ENCODE measurements around the gene OBSCN. TPM values are rescaled to one million over a fixed set of nuclear protein-coding genes. Genes with fewer than 3 reads are reported as not detected.
A peak's percentile ranks its signal among the peaks of the same experiment; 100 is the strongest.

Gene OBSCN
- total RNA-seq, 2 experiments from 2014 or later, result 12.3 to 14.4 TPM

DNA sequence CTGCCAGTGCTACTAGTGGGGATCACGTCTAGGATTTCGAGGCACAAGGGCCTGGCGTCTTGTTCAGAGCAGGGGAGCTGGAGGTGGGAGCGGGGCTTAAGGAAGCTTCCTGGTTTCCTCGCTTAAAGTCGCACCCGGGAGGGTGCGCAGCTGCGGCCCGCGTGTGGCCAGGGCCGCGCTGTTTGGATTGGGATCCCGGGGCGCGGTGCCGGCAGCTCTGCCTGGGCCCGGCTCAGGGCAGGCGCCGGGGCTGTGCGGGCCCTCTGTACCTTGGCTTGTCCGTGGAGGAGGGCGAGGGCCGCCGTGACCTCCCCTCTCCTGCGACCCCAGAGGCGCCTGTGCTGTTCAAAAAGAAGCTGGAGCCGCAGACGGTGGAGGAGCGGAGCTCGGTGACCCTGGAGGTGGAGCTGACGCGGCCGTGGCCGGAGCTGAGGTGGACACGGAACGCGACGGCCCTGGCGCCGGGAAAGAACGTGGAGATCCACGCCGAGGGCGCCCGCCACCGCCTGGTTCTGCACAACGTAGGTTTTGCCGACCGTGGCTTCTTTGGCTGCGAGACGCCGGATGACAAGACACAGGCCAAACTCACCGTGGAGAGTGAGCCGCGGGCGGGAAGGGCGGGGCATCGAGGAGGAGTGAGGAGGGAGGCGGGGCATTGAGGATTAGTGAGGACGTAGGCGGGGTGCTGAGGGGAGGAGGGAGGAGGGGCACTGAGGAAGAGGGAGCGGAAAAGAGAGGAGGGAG, 67.8 kb downstream of the OBSCN start:
- Mint-ChIP-seq H3K4me3 (peak overlapping the region; percentile 71), H3K9me3 (ENCODE audit: insufficient read depth) (no peaks in the 10 kb centered on the region), H3K27ac (peak overlapping the region; percentile 60), H3K27me3 (ENCODE audit: low read depth) (no peaks in the 10 kb centered on the region), H3K4me1 (ENCODE audit: low read depth) (peaks cover 10% of the 10 kb centered on the region), H3K36me3 (ENCODE audit: low read depth) (no peaks in the 10 kb centered on the region)
- peak; percentile 95 for ATAC-seq
- DNase-seq, result peak; percentile 96
- ChIA-PET CTCF (interaction anchor here (0.6 kb wide), 1 partner anchor 109 kb away, joined by 3 read pairs; no protein-coding TSS in a partner anchor), POLR2A (interaction anchor here (0.7 to 1.1 kb wide), 2 partner anchors 130 to 182 kb away, joined by 3 read pairs; a partner anchor contains a TSS)

DNA sequence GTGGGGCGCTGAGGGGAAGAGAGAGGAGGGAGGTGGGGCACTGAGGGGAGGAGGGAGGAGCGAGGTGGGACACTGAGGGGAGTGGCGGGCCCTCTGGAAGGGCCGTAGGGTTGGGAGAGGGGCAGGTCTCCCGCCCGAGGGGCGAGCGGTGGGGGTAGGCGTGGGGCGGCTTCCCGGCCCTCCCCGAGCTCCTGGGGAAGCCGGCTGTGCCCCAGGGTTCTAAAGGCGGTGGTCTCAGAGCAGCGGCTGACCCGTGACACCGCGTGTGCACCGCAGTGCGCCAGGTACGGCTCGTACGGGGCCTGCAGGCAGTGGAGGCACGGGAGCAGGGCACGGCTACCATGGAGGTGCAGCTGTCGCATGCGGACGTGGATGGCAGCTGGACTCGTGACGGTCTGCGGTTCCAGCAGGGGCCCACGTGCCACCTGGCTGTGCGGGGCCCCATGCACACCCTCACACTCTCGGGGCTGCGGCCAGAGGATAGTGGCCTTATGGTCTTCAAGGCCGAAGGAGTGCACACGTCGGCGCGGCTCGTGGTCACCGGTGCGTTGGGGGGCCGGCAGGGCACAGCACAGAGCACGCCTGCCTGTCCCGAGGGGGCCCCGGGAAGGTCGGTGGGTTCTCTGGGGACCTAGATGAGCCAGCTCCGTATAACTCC, 68.5 kb downstream of the OBSCN start:
- no peaks in the 10 kb centered on the region for H3K9me3 Mint-ChIP-seq (ENCODE audit: insufficient read depth)
- H3K4me1 Mint-ChIP-seq (ENCODE audit: low read depth), result peaks cover 10% of the 10 kb centered on the region
- no peak for ATAC-seq
- no peaks in the 10 kb centered on the region for H3K27me3 Mint-ChIP-seq (ENCODE audit: low read depth)
- CTCF ChIA-PET, result no interaction called here
- H3K27ac Mint-ChIP-seq, result peak overlapping the region; percentile 25
- POLR2A ChIA-PET, result interaction anchor here (0.7 to 1.1 kb wide), 2 partner anchors 129 to 182 kb away, joined by 3 read pairs; a partner anchor contains a TSS
- peak overlapping the region; percentile 71 for H3K4me3 Mint-ChIP-seq
- DNase-seq, result no peak
- no peaks in the 10 kb centered on the region for H3K36me3 Mint-ChIP-seq (ENCODE audit: low read depth)

DNA sequence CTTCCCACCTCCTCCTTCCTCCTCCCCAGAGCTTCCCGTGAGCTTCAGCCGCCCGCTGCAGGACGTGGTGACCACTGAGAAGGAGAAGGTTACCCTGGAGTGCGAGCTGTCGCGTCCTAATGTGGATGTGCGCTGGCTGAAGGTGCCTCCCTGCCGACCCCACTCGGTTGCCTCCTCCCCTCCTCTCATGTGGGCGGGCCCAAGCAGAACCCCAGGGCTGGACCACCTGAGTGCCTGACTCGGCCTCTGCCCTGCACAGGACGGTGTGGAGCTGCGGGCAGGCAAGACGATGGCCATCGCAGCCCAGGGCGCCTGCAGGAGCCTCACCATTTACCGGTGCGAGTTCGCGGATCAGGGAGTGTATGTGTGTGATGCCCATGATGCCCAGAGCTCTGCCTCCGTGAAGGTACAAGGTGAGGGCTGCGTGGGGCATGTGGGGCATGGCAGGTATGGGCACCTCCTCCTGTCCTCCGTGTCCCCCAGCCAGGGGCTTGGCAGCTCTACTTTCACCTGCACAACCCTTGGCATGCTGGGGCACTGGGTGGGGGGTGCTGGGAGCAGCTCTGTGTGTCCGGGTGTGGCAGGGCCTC, 69.2 kb downstream of the OBSCN start:
- Mint-ChIP-seq H3K27ac (no peak overlapping the region), H3K4me1 (ENCODE audit: low read depth) (peaks cover 10% of the 10 kb centered on the region), H3K9me3 (ENCODE audit: insufficient read depth) (no peaks in the 10 kb centered on the region), H3K4me3 (no peak overlapping the region), H3K27me3 (ENCODE audit: low read depth) (no peaks in the 10 kb centered on the region), H3K36me3 (ENCODE audit: low read depth) (no peaks in the 10 kb centered on the region)
- ChIA-PET CTCF (interaction anchor here (1.5 kb wide), 1 partner anchor 146 kb away, joined by 3 read pairs; no protein-coding TSS in a partner anchor), POLR2A (no interaction called here)
- DNase-seq (no peak), ATAC-seq (no peak)

DNA sequence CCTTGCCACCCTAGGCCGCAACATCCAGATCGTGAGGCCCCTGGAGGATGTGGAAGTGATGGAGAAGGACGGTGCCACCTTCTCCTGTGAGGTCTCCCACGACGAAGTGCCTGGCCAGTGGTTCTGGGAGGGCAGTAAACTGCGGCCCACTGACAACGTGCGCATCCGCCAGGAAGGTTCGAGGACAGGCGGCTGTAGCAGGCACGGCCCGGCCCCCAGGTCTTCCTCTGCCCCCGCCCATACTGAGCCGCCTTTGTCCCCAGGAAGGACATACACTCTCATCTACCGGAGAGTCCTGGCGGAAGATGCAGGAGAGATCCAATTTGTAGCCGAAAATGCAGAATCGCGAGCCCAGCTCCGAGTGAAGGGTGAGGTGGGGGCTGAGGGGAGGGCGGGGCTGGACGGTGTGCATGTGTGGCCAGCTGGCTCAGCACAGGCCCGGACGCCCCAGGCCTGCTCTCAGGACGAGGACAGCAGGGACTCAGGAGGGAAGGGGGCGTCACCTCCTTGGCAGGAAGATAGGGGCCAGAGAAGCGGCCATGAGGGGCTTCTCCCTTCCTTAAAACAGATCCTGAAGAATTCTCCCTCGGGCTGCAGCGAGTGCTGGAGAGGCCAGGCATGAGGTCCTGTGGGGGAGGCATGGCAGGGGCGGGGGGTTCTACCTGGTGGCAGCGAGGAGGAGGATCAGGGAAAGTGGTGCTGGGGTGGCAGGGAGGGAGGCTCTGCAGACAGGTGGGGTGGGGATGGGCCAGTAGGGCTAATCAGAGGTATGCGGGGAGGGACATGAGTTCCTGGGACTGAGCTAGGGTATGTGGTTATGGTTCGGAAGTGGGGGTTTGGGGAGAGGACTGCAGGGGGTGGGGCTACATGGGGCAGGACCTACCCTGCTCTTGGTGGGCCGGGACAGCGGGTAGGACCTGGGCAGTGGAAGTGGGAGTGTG, 69.9 kb downstream of the OBSCN start:
- no peak for DNase-seq
- CTCF ChIA-PET, result interaction anchor here (1.5 kb wide), 1 partner anchor 147 kb away, joined by 3 read pairs; no protein-coding TSS in a partner anchor

DNA sequence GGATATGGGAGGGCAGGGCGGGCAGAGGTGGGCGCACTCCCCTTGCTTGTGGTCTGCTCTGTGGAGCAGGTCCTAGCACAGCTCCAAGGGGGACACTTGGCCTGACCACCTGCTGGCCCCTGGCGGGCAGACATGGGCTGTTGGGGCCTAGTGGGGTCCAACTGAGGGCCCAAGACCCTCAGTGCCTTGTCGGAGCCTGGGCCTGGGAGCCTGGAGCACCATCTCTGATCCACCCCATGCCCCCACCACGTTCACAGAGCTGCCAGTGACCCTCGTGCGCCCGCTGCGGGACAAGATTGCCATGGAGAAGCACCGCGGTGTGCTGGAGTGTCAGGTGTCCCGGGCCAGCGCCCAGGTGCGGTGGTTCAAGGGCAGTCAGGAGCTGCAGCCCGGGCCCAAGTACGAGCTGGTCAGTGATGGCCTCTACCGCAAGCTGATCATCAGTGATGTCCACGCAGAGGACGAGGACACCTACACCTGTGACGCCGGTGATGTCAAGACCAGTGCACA, 70.6 kb downstream of the OBSCN start:
- DNase-seq (no peak), ATAC-seq (no peak)
- no peaks in the 10 kb centered on the region for H3K36me3 Mint-ChIP-seq (ENCODE audit: low read depth)
- H3K9me3 Mint-ChIP-seq (ENCODE audit: insufficient read depth), result no peaks in the 10 kb centered on the region
- no peaks in the 10 kb centered on the region for H3K27me3 Mint-ChIP-seq (ENCODE audit: low read depth)
- no peak overlapping the region for H3K4me3 Mint-ChIP-seq
- CTCF ChIA-PET, result interaction anchor here (1.5 kb wide), 1 partner anchor 148 kb away, joined by 3 read pairs; no protein-coding TSS in a partner anchor
- H3K4me1 Mint-ChIP-seq (ENCODE audit: low read depth), result peaks cover 10% of the 10 kb centered on the region
- POLR2A ChIA-PET, result no interaction called here
- H3K27ac Mint-ChIP-seq, result no peak overlapping the region

More for the DNA sequence above, 69.9 kb downstream of the OBSCN start:
- ATAC-seq, result no peak
- POLR2A ChIA-PET, result no interaction called here
- no peaks in the 10 kb centered on the region for H3K9me3 Mint-ChIP-seq (ENCODE audit: insufficient read depth)
- H3K4me3 Mint-ChIP-seq, result no peak overlapping the region
- H3K36me3 Mint-ChIP-seq (ENCODE audit: low read depth), result no peaks in the 10 kb centered on the region
- H3K27ac Mint-ChIP-seq, result no peak overlapping the region
- peaks cover 10% of the 10 kb centered on the region for H3K4me1 Mint-ChIP-seq (ENCODE audit: low read depth)
- no peaks in the 10 kb centered on the region for H3K27me3 Mint-ChIP-seq (ENCODE audit: low read depth)

DNA sequence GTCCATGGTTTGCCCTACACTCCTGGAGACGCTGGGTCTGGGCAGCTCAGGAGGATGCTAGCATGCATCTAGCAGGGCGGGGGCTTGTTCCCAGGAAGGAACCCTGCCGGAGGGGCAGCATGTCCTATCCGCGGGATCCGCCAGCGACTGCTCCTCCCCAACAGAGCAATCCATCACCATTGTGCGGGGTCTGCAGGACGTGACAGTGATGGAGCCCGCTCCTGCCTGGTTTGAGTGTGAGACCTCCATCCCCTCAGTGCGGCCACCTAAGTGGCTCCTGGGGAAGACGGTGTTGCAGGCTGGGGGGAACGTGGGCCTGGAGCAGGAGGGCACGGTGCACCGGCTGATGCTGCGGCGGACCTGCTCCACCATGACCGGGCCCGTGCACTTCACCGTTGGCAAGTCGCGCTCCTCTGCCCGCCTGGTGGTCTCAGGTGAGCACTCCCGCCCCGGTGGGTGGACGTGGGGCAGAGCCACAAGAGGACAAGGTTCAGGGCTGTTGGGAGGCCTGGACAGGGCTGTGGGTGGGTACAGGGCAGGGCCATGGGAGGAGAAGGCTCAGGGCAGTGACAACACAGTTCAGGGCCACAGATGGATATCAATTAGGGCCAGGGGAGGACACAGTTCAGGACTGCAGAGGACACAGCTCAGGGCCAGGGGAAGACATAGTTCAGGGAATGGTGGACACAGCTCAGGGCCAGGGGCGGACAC, 71.3 kb downstream of the OBSCN start:
- Mint-ChIP-seq H3K27me3 (ENCODE audit: low read depth) (no peaks in the 10 kb centered on the region), H3K27ac (no peak overlapping the region), H3K36me3 (ENCODE audit: low read depth) (no peaks in the 10 kb centered on the region), H3K9me3 (ENCODE audit: insufficient read depth) (no peaks in the 10 kb centered on the region), H3K4me3 (no peak overlapping the region), H3K4me1 (ENCODE audit: low read depth) (peaks cover 10% of the 10 kb centered on the region)
- ATAC-seq (no peak), DNase-seq (no peak)
- ChIA-PET CTCF (no interaction called here), POLR2A (no interaction called here)

DNA sequence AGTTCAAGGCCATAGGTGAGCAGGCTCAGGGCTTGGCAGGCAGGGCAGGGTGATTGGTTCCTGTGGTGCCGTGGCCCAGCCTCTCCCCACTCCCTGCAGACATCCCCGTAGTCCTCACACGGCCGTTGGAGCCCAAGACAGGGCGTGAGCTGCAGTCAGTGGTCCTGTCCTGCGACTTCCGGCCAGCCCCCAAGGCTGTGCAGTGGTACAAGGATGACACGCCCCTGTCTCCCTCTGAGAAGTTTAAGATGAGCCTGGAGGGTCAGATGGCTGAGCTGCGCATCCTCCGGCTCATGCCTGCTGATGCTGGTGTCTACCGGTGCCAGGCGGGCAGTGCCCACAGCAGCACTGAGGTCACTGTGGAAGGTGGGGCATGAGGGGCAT, 71.9 kb downstream of the OBSCN start:
- no peak overlapping the region for H3K4me3 Mint-ChIP-seq

DNA sequence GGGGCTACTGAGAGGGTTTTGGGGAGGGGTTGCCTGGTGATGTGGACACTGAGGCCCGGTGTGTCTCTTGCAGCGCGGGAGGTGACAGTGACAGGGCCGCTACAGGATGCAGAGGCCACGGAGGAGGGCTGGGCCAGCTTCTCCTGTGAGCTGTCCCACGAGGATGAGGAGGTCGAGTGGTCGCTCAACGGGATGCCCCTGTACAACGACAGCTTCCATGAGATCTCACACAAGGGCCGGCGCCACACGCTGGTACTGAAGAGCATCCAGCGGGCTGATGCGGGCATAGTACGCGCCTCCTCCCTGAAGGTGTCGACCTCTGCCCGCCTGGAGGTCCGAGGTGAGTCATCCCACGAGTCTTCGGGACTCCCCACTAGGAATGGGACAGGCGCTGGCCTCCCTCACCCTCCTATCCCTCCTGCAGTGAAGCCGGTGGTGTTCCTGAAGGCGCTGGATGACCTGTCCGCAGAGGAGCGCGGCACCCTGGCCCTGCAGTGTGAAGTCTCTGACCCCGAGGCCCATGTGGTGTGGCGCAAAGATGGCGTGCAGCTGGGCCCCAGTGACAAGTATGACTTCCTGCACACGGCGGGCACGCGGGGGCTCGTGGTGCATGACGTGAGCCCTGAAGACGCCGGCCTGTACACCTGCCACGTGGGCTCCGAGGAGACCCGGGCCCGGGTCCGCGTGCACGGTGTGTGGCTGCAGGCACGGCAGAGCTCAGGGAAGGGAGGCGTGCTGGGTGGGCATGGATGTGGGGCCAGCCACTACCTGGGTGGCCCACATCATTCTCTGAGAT, 72.5 kb downstream of the OBSCN start:
- Mint-ChIP-seq H3K27me3 (ENCODE audit: low read depth) (no peaks in the 10 kb centered on the region), H3K36me3 (ENCODE audit: low read depth) (no peaks in the 10 kb centered on the region), H3K4me1 (ENCODE audit: low read depth) (peaks cover under 1% of the 10 kb centered on the region), H3K9me3 (ENCODE audit: insufficient read depth) (no peaks in the 10 kb centered on the region), H3K27ac (no peak overlapping the region), H3K4me3 (no peak overlapping the region)
- ATAC-seq (no peak), DNase-seq (no peak)
- ChIA-PET POLR2A (no interaction called here), CTCF (no interaction called here)

More for the DNA sequence above, 71.9 kb downstream of the OBSCN start:
- ChIA-PET POLR2A (no interaction called here), CTCF (no interaction called here)
- H3K36me3 Mint-ChIP-seq (ENCODE audit: low read depth), result no peaks in the 10 kb centered on the region
- ATAC-seq (no peak), DNase-seq (no peak)
- H3K9me3 Mint-ChIP-seq (ENCODE audit: insufficient read depth), result no peaks in the 10 kb centered on the region
- H3K27me3 Mint-ChIP-seq (ENCODE audit: low read depth), result no peaks in the 10 kb centered on the region
- H3K4me1 Mint-ChIP-seq (ENCODE audit: low read depth), result peaks cover 6% of the 10 kb centered on the region
- H3K27ac Mint-ChIP-seq, result no peak overlapping the region

DNA sequence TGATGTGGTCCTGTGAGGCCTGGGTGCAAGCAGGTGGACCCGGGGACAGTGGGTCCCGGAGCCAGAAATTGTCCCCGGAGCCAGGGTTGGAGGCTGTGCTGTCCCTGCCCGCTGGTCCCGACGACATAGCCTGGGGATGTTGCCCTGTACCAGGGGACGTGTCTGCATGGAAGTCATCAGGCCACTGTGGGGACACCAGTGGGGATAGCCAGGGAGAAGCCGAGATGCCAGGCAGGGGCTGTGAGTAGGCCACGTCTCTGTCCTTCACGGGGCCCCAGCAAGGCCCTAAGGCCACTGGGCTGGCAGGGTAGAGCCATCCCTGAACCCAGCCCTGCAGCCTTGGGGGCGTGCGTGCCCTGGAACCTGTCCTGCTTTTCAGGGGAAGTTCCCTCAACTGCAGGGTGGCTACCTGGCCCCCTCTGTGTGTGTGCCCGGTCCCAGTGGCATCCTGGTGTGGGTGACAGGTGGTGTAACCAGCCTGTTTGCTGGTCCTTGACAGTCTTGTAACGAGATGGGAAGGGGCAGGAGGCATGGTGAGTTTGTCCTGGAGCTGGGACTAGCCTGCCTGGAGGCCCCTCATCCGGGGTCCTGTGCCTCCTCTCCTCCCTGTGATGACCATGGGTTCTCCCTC, 73.2 kb downstream of the OBSCN start:
- CTCF ChIA-PET, result no interaction called here
- H3K27me3 Mint-ChIP-seq (ENCODE audit: low read depth), result no peaks in the 10 kb centered on the region
- H3K4me1 Mint-ChIP-seq (ENCODE audit: low read depth), result no peaks in the 10 kb centered on the region
- ATAC-seq, result no peak
- H3K4me3 Mint-ChIP-seq, result no peak overlapping the region
- POLR2A ChIA-PET, result interaction anchor here (0.5 kb wide), 1 partner anchor 112 kb away, joined by 3 read pairs; no protein-coding TSS in a partner anchor
- H3K27ac Mint-ChIP-seq, result no peak overlapping the region
- no peak for DNase-seq
- H3K9me3 Mint-ChIP-seq (ENCODE audit: insufficient read depth), result no peaks in the 10 kb centered on the region
- H3K36me3 Mint-ChIP-seq (ENCODE audit: low read depth), result no peaks in the 10 kb centered on the region
